ENCODE measurements around the gene FBXO24.

DNA sequence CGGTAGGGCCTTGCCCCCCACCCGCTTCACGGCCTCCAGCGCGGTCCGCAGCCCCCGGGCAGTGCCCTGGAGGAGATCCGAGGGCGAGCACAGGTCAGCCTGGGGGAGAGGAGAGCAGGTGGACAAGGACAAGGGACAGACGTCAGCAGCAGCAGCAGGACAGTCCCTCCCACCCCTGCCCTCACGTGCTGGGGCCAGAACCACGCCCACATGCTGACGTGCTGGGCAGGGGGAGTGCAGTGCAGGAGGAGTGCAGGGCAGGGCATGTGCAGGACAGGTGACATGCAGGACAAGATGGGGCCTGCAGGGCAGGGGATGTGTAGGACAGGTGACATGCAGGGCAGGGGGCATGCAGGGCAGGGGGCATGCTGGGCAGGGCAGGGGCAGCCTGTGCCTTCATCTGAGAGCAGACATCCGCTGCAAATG, 10.9 kb upstream of the FBXO24 start:
- TF ChIP-seq TCF7L2 (IDR thresholded peaks at IDR 0.05; ENCODE audit: borderline replicate concordance, low read depth, low read length) = no peak
- no peak for TF ChIP-seq ZNF747 (tag by site-specific recombination; IDR thresholded peaks at IDR 0.05)
- TF ChIP-seq, protein P1, sequence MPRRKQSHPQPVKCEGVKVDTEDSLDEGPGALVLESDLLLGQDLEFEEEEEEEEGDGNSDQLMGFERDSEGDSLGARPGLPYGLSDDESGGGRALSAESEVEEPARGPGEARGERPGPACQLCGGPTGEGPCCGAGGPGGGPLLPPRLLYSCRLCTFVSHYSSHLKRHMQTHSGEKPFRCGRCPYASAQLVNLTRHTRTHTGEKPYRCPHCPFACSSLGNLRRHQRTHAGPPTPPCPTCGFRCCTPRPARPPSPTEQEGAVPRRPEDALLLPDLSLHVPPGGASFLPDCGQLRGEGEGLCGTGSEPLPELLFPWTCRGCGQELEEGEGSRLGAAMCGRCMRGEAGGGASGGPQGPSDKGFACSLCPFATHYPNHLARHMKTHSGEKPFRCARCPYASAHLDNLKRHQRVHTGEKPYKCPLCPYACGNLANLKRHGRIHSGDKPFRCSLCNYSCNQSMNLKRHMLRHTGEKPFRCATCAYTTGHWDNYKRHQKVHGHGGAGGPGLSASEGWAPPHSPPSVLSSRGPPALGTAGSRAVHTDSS (tag by site-specific recombination; IDR thresholded peaks at IDR 0.05) = no peak
- TF ChIP-seq, protein P2, sequence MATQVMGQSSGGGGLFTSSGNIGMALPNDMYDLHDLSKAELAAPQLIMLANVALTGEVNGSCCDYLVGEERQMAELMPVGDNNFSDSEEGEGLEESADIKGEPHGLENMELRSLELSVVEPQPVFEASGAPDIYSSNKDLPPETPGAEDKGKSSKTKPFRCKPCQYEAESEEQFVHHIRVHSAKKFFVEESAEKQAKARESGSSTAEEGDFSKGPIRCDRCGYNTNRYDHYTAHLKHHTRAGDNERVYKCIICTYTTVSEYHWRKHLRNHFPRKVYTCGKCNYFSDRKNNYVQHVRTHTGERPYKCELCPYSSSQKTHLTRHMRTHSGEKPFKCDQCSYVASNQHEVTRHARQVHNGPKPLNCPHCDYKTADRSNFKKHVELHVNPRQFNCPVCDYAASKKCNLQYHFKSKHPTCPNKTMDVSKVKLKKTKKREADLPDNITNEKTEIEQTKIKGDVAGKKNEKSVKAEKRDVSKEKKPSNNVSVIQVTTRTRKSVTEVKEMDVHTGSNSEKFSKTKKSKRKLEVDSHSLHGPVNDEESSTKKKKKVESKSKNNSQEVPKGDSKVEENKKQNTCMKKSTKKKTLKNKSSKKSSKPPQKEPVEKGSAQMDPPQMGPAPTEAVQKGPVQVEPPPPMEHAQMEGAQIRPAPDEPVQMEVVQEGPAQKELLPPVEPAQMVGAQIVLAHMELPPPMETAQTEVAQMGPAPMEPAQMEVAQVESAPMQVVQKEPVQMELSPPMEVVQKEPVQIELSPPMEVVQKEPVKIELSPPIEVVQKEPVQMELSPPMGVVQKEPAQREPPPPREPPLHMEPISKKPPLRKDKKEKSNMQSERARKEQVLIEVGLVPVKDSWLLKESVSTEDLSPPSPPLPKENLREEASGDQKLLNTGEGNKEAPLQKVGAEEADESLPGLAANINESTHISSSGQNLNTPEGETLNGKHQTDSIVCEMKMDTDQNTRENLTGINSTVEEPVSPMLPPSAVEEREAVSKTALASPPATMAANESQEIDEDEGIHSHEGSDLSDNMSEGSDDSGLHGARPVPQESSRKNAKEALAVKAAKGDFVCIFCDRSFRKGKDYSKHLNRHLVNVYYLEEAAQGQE (tag by site-specific recombination; IDR thresholded peaks at IDR 0.05) = no peak
- TF ChIP-seq, protein P3, sequence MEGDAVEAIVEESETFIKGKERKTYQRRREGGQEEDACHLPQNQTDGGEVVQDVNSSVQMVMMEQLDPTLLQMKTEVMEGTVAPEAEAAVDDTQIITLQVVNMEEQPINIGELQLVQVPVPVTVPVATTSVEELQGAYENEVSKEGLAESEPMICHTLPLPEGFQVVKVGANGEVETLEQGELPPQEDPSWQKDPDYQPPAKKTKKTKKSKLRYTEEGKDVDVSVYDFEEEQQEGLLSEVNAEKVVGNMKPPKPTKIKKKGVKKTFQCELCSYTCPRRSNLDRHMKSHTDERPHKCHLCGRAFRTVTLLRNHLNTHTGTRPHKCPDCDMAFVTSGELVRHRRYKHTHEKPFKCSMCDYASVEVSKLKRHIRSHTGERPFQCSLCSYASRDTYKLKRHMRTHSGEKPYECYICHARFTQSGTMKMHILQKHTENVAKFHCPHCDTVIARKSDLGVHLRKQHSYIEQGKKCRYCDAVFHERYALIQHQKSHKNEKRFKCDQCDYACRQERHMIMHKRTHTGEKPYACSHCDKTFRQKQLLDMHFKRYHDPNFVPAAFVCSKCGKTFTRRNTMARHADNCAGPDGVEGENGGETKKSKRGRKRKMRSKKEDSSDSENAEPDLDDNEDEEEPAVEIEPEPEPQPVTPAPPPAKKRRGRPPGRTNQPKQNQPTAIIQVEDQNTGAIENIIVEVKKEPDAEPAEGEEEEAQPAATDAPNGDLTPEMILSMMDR (tag by site-specific recombination; IDR thresholded peaks at IDR 0.05) = no peak
- no peak for TF ChIP-seq TRIM28 (IDR thresholded peaks at IDR 0.05; ENCODE audit: borderline replicate concordance, low read length)
- TF ChIP-seq, protein P4, sequence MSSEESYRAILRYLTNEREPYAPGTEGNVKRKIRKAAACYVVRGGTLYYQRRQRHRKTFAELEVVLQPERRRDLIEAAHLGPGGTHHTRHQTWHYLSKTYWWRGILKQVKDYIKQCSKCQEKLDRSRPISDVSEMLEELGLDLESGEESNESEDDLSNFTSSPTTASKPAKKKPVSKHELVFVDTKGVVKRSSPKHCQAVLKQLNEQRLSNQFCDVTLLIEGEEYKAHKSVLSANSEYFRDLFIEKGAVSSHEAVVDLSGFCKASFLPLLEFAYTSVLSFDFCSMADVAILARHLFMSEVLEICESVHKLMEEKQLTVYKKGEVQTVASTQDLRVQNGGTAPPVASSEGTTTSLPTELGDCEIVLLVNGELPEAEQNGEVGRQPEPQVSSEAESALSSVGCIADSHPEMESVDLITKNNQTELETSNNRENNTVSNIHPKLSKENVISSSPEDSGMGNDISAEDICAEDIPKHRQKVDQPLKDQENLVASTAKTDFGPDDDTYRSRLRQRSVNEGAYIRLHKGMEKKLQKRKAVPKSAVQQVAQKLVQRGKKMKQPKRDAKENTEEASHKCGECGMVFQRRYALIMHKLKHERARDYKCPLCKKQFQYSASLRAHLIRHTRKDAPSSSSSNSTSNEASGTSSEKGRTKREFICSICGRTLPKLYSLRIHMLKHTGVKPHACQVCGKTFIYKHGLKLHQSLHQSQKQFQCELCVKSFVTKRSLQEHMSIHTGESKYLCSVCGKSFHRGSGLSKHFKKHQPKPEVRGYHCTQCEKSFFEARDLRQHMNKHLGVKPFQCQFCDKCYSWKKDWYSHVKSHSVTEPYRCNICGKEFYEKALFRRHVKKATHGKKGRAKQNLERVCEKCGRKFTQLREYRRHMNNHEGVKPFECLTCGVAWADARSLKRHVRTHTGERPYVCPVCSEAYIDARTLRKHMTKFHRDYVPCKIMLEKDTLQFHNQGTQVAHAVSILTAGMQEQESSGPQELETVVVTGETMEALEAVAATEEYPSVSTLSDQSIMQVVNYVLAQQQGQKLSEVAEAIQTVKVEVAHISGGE (tag by site-specific recombination; conservative IDR thresholded peaks at IDR 0.05; ENCODE audit: low read depth) = no peak
- TF ChIP-seq, protein P5, sequence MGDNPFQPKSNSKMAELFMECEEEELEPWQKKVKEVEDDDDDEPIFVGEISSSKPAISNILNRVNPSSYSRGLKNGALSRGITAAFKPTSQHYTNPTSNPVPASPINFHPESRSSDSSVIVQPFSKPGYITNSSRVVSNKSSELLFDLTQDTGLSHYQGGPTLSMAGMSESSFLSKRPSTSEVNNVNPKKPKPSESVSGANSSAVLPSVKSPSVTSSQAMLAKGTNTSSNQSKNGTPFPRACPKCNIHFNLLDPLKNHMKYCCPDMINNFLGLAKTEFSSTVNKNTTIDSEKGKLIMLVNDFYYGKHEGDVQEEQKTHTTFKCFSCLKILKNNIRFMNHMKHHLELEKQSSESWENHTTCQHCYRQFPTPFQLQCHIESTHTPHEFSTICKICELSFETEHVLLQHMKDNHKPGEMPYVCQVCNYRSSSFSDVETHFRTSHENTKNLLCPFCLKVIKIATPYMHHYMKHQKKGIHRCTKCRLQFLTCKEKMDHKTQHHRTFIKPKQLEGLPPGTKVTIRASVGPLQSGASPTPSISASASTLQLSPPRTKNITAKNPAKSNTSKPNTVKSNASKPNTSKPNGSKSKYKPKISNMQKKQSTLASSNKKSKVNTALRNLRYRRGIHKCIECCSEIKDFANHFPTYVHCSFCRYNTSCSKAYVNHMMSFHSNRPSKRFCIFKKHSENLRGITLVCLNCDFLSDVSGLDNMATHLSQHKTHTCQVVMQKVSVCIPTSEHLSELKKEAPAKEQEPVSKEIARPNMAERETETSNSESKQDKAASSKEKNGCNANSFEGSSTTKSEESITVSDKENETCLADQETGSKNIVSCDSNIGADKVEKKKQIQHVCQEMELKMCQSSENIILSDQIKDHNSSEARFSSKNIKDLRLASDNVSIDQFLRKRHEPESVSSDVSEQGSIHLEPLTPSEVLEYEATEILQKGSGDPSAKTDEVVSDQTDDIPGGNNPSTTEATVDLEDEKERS (tag by site-specific recombination; IDR thresholded peaks at IDR 0.05) = no peak
- no peak for TF ChIP-seq ZNF560 (tag by site-specific recombination; IDR thresholded peaks at IDR 0.05; ENCODE audit: borderline replicate concordance)
